Measurements from ENCODE around the gene ENPP3. TPM values are rescaled to one million over a fixed set of nuclear protein-coding genes. Genes with fewer than 3 reads are reported as not detected.
A peak's percentile ranks its signal among the peaks of the same experiment; 100 is the strongest.

Gene ENPP3
- total and polyA plus RNA-seq, 4 donors = 0.26 to 1.7 (median 0.71) TPM

DNA sequence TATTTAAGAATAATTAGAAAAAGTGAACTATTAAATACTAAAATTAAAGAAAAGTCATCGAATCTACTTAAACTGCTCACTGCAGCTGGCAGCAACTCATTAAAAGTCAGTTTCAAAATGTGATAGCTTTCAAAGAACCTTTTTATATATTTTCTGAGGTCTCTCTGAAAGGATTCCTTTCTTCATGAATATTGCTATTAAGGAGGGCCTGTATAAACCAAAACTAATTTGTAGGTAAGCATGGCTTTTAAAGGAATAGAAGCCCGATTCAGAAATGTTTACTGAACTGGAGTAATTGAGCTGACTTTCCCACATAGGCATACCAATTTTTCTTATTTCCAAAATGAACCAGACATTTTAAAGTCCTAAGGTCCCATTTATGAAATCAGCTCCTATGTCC, 129.5 kb downstream of the ENPP3 start:
- intact Hi-C loops (cut with DNase I) = loop anchor here in 1 of 2 donors (5.0 kb wide), 1 partner anchor 41 kb away; the partner anchor contains the start of gene ENPP1
- H3K9me3 ChIP-seq (ENCODE audit: control insufficient read depth, low read length) = no peaks in the 10 kb centered on the region
- H3K4me3 ChIP-seq (ENCODE audit: low read length in 2 of 2) = no peak overlapping the region
- no peak for ATAC-seq (ENCODE audit: low FRiP score)
- DNase-seq = no peak
- peaks cover 1 to 15% of the 10 kb centered on the region in 2 donors for H3K4me1 ChIP-seq (ENCODE audit: control insufficient read depth in 1 of 2, insufficient read depth in 2 of 2, low read length in 2 of 2)
- H3K27ac ChIP-seq (ENCODE audit: low read depth in 1 of 2, low read length in 2 of 2) = no peak overlapping the region
- 16 to 20% methylated on average over 2 of the region's 2 CpGs for WGBS, 2 donors
- no peaks in the 10 kb centered on the region for H3K36me3 ChIP-seq (ENCODE audit: control insufficient read depth in 1 of 2, insufficient read depth in 2 of 2, low read length in 1 of 2)
- no peaks in the 10 kb centered on the region for H3K27me3 ChIP-seq (ENCODE audit: control insufficient read depth in 1 of 2, insufficient read depth in 2 of 2, low read length in 1 of 2)

DNA sequence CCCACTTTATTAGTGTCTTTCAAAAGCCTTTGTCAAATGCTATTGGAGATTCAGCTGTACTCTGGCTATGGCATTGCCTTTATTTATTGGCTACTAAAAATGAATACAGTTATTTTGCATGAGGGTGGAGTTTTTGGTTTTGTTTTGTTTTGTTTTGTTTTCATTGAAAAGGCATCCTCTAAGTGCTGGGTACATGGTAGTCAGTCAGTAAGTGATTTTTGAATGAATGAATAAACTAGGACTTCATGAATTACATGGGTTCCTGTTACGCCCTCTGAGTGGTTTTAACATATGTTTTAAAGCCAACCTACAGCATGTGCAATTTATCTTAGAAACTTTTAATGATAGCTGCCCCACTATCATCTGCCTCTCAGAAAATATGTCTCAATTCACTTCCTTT, 131.9 kb downstream of the ENPP3 start:
- no peaks in the 10 kb centered on the region for H3K9me3 ChIP-seq (ENCODE audit: control insufficient read depth, low read length)

DNA sequence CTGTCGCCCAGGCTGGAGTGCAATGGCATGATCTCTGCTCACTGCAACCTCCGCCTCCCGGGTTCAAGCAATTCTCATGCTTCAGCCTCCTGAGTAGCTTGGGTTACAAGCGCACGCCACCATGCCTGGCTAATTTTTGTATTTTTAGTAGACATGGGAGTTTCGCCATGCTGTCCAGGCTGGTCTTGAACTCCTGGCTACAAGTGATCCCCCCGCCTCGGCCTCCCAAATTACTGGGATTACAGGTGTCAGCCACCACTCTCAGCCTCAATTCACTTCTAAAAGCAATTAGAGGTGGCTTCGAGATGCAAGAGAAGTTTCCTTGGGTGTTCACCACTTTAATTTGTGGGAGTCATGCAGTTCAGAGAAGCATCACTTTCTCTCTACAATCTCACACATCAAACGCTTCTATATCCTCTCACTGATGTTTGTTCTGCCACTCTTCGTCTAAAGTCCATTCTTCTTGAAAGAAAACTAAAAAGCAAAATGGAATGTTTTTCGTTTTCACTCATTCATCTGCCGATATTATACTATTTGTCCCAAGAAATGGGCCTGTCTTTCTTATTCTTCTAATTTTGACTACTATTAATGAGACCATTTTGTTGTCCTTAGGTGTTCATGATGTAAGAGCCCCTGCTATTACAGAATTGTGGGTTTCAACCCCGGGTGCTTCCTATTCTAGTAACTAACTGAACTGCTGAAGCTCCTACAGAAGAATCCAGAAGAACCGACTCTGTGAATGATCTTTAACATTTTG, 132.5 kb downstream of the ENPP3 start:
- intact Hi-C loops (cut with DNase I) = loop anchor here in 1 of 2 donors (5.0 kb wide), 1 partner anchor 38 kb away; the partner anchor contains the start of gene ENPP1
- DNase-seq (no peak), ATAC-seq (ENCODE audit: low FRiP score) (no peak)
- Histone ChIP-seq H3K9me3 (ENCODE audit: control insufficient read depth, low read length) (no peaks in the 10 kb centered on the region), H3K4me1 (ENCODE audit: control insufficient read depth in 1 of 2, insufficient read depth in 2 of 2, low read length in 2 of 2) (peaks cover 1 to 17% of the 10 kb centered on the region in 2 donors), H3K36me3 (ENCODE audit: control insufficient read depth in 1 of 2, insufficient read depth in 2 of 2, low read length in 1 of 2) (no peaks in the 10 kb centered on the region), H3K4me3 (ENCODE audit: low read length in 2 of 2) (no peak overlapping the region), H3K27ac (ENCODE audit: low read depth in 1 of 2, low read length in 2 of 2) (no peak overlapping the region), H3K27me3 (ENCODE audit: control insufficient read depth in 1 of 2, insufficient read depth in 2 of 2, low read length in 1 of 2) (no peaks in the 10 kb centered on the region)
- WGBS, 2 donors = 93 to 95% methylated on average over 15 of the region's 15 CpGs

More for the DNA sequence above, 131.9 kb downstream of the ENPP3 start:
- Histone ChIP-seq H3K4me3 (ENCODE audit: low read length in 2 of 2) (no peak overlapping the region), H3K27ac (ENCODE audit: low read depth in 1 of 2, low read length in 2 of 2) (no peak overlapping the region), H3K36me3 (ENCODE audit: control insufficient read depth in 1 of 2, insufficient read depth in 2 of 2, low read length in 1 of 2) (no peaks in the 10 kb centered on the region), H3K27me3 (ENCODE audit: control insufficient read depth in 1 of 2, insufficient read depth in 2 of 2, low read length in 1 of 2) (no peaks in the 10 kb centered on the region), H3K4me1 (ENCODE audit: control insufficient read depth in 1 of 2, insufficient read depth in 2 of 2, low read length in 2 of 2) (peaks cover 1 to 17% of the 10 kb centered on the region in 2 donors)
- intact Hi-C loops (cut with DNase I) = loop anchor here in 1 of 2 donors (5.0 kb wide), 1 partner anchor 38 kb away; the partner anchor contains the start of gene ENPP1
- ATAC-seq (ENCODE audit: low FRiP score) (no peak), DNase-seq (no peak)
- 89 to 95% methylated on average over 1 of the region's 1 CpG for WGBS, 2 donors

DNA sequence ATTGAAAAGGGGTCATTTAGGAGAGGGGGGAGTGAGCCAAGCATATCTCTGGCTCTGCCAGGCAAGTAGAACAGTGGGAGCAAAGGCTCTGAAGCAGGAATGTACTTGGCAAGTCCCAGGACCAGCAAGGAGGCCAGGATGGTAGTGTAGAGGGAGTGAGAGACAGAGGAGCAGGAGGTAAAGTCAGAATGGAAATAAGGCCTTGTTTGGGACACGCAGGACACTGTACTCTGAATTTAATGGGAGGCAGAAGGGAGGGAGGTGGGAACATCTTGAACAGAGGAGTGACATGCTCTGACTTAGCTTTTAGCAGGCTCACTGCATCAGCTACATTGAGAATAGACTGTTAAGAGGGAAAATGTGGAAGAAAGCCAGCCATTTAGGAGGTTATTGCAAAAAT, 133.7 kb downstream of the ENPP3 start:
- 10 to 12% methylated on average over 1 of the region's 1 CpG for WGBS, 2 donors
- Histone ChIP-seq H3K4me3 (ENCODE audit: low read length in 2 of 2) (no peak overlapping the region), H3K27me3 (ENCODE audit: control insufficient read depth in 1 of 2, insufficient read depth in 2 of 2, low read length in 1 of 2) (no peaks in the 10 kb centered on the region), H3K27ac (ENCODE audit: low read depth in 1 of 2, low read length in 2 of 2) (peak overlapping the region; percentile 82 to 85), H3K36me3 (ENCODE audit: control insufficient read depth in 1 of 2, insufficient read depth in 2 of 2, low read length in 1 of 2) (no peaks in the 10 kb centered on the region), H3K9me3 (ENCODE audit: control insufficient read depth, low read length) (no peaks in the 10 kb centered on the region), H3K4me1 (ENCODE audit: control insufficient read depth in 1 of 2, insufficient read depth in 2 of 2, low read length in 2 of 2) (peaks cover 3 to 13% of the 10 kb centered on the region in 2 donors)
- no peak for ATAC-seq (ENCODE audit: low FRiP score)
- intact Hi-C loops (cut with DNase I) = no loop called here
- DNase-seq = no peak

DNA sequence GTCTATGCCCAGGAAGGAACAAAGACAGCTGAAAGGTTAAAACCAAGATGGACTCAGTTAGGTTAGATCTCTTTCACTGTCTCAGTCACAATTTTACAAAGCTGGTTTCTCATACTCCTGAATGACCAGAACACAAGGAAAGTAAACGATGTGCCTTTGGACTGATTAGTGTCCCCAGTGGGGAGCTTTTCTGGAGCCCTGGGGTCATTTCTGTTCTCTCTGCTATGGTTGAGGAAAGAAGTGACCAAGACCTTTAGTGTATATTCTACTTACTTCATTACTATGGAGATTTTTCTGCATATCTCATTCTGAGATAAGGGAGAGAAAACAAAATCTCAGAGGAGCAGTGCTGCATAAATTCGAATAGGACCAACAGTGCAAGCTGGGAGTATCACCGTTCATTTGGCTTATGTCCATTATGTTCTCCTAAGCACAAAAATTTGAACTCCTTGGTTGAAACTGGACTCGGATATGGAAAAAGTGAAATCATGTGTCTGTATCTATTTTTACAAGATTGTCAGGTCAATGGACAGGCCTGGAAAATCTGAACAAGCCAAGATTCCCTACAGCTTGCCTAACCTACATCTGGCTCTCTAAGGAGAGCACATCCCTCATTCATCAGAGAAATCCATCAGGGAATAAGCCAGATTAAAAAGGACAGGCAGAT, 136.3 kb downstream of the ENPP3 start:
- Histone ChIP-seq H3K4me1 (ENCODE audit: control insufficient read depth in 1 of 2, insufficient read depth in 2 of 2, low read length in 2 of 2) (peaks cover 2 to 11% of the 10 kb centered on the region in 2 donors), H3K4me3 (ENCODE audit: low read length in 2 of 2) (no peak overlapping the region), H3K9me3 (ENCODE audit: control insufficient read depth, low read length) (no peaks in the 10 kb centered on the region), H3K36me3 (ENCODE audit: control insufficient read depth in 1 of 2, insufficient read depth in 2 of 2, low read length in 1 of 2) (no peaks in the 10 kb centered on the region), H3K27me3 (ENCODE audit: control insufficient read depth in 1 of 2, insufficient read depth in 2 of 2, low read length in 1 of 2) (no peaks in the 10 kb centered on the region), H3K27ac (ENCODE audit: low read depth in 1 of 2, low read length in 2 of 2) (peak overlapping the region; percentile 18 to 28)
- DNase-seq (no peak), ATAC-seq (ENCODE audit: low FRiP score) (peak; percentile 60)
- 1 to 6% methylated on average over 4 of the region's 4 CpGs for WGBS, 2 donors
- intact Hi-C loops (cut with DNase I) = no loop called here

DNA sequence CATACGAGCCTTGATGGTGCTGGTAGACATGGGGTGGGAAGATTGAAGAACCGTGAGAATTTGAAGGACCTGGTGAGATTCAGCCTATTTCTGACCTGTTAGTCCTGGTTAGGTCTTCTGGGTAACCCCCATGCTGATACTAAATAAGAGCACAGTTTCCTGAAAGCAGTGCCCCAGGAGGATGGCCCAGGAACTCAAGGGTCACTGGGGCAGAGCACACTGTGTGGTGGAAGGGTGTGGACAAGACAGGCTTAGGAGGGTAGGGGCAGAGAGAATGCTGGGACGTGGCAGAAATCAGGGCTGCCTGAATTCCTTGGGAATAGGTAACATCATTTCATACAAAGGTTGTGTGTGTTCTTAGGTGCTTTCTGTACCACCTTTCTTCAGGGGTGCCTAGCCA, 138.8 kb downstream of the ENPP3 start:
- intact Hi-C loops (cut with DNase I) = no loop called here
- 93 to 95% methylated on average over 3 of the region's 3 CpGs for WGBS, 2 donors
- ATAC-seq (ENCODE audit: low FRiP score) = no peak
- H3K9me3 ChIP-seq (ENCODE audit: control insufficient read depth, low read length) = no peaks in the 10 kb centered on the region
- H3K36me3 ChIP-seq (ENCODE audit: control insufficient read depth in 1 of 2, insufficient read depth in 2 of 2, low read length in 1 of 2) = no peaks in the 10 kb centered on the region
- no peak overlapping the region for H3K4me3 ChIP-seq (ENCODE audit: low read length in 2 of 2)
- H3K27me3 ChIP-seq (ENCODE audit: control insufficient read depth in 1 of 2, insufficient read depth in 2 of 2, low read length in 1 of 2) = no peaks in the 10 kb centered on the region
- peaks cover 3 to 6% of the 10 kb centered on the region in 2 donors for H3K4me1 ChIP-seq (ENCODE audit: control insufficient read depth in 1 of 2, insufficient read depth in 2 of 2, low read length in 2 of 2)
- H3K27ac ChIP-seq (ENCODE audit: low read depth in 1 of 2, low read length in 2 of 2) = peak overlapping the region in 1 of 2 donors; percentile 39
- DNase-seq = no peak

DNA sequence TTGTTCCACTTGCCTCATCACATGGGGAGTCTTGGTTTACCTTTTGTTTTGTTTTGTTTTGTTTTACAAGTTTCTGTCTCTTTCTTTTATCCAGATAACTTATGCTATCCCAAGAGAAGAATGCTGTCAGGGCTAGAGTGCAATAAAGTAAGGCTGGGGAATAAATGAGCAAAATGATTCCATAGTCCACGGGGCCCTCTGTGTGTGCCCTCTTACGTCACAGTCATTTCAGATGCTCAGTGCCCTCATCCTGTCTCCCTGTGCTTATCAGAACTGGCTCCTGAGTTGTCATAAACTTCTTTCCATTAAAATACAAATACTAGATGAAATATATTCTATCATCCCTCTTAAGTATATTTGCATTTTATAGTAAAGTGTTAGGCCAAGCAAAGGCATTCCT, 139.9 kb downstream of the ENPP3 start:
- peak overlapping the region in 1 of 2 donors; percentile 29 for H3K27ac ChIP-seq (ENCODE audit: low read depth in 1 of 2, low read length in 2 of 2)
- H3K9me3 ChIP-seq (ENCODE audit: control insufficient read depth, low read length) = no peaks in the 10 kb centered on the region
- ATAC-seq (ENCODE audit: low FRiP score) (no peak), DNase-seq (no peak)
- 67 to 68% methylated on average over 2 of the region's 2 CpGs for whole genome bisulfite sequencing, 2 donors
- H3K4me3 ChIP-seq (ENCODE audit: low read length in 2 of 2) = no peak overlapping the region
- H3K4me1 ChIP-seq (ENCODE audit: control insufficient read depth in 1 of 2, insufficient read depth in 2 of 2, low read length in 2 of 2) = peaks cover 2 to 3% of the 10 kb centered on the region in 2 donors
- no peaks in the 10 kb centered on the region for H3K36me3 ChIP-seq (ENCODE audit: control insufficient read depth in 1 of 2, insufficient read depth in 2 of 2, low read length in 1 of 2)
- intact Hi-C loops (cut with DNase I) = no loop called here
- H3K27me3 ChIP-seq (ENCODE audit: control insufficient read depth in 1 of 2, insufficient read depth in 2 of 2, low read length in 1 of 2) = no peaks in the 10 kb centered on the region

DNA sequence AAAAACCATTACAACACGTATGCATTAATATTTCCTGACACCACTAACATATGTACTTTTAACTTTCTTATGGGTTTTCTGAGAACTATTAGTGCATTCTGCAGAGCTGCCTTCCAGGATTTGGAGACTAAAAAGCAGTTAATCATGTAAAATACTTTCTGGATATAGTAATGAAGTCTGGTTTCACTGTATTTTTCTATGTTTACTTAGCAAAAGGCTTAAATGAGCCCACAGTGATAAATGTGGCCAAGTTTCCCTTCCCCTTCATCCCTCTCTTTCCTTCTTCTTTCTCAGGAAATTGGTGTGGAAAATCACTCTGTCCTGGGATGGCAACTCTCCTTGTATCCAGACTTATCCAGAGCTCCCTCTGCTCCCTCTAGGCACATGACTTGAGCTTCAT, 141.1 kb downstream of the ENPP3 start:
- intact Hi-C loops (cut with DNase I) = loop anchor here in 1 of 2 donors (2.0 kb wide), 1 partner anchor 19 kb away; no protein-coding TSS in a partner anchor
- no peaks in the 10 kb centered on the region for H3K9me3 ChIP-seq (ENCODE audit: control insufficient read depth, low read length)
- WGBS, 2 donors = 0 to 11% methylated on average over 1 of the region's 1 CpG
- no peaks in the 10 kb centered on the region for H3K36me3 ChIP-seq (ENCODE audit: control insufficient read depth in 1 of 2, insufficient read depth in 2 of 2, low read length in 1 of 2)
- peak overlapping the region; percentile 75 to 92 for H3K27ac ChIP-seq (ENCODE audit: low read depth in 1 of 2, low read length in 2 of 2)
- peaks cover 2 to 3% of the 10 kb centered on the region in 2 donors for H3K4me1 ChIP-seq (ENCODE audit: control insufficient read depth in 1 of 2, insufficient read depth in 2 of 2, low read length in 2 of 2)
- ATAC-seq (ENCODE audit: low FRiP score) = peak; percentile 36
- no peak overlapping the region for H3K4me3 ChIP-seq (ENCODE audit: low read length in 2 of 2)
- no peak for DNase-seq
- no peaks in the 10 kb centered on the region for H3K27me3 ChIP-seq (ENCODE audit: control insufficient read depth in 1 of 2, insufficient read depth in 2 of 2, low read length in 1 of 2)
